Bronchial epithelial cell (primary cell): Measurements from ENCODE around the gene P3H2. TPM values are rescaled to one million over a fixed set of nuclear protein-coding genes. Genes with fewer than 3 reads are reported as not detected.
A peak's percentile ranks its signal among the peaks of the same experiment; 100 is the strongest.

Source experiments
- DNase-seq: peaks from one replicate; pipeline ENCODE4 v3.0.0-alpha.2; 2010; ENCODE audit warnings: low read depth
- FAIRE-seq: peaks from 2 replicates; lab custom pipeline; 2011; peaks lifted over from hg19 to GRCh38; lab: Jason Lieb, UNC
- H3K27me3 ChIP-seq: 2 replicates; pipeline ENCODE4 v1.5.1; 2011; ENCODE audit warnings: low read length; ENCODE audit not compliant: control insufficient read depth, insufficient read depth
- H3K36me3 ChIP-seq: 2 replicates; pipeline ENCODE4 v1.5.1; 2011; ENCODE audit warnings: low read length; ENCODE audit not compliant: control insufficient read depth, insufficient read depth
- H3K4me3 ChIP-seq: 2 replicates; pipeline ENCODE4 v1.5.1; 2011; ENCODE audit warnings: mild to moderate bottlenecking, low read depth, low read length, control low read depth
- total RNA-seq: library from RNA; depleted of rRNA; stranded (reverse); fragments of >200 nt; gene quantifications from 2 replicates; pipeline ENCODE4 v1.2.1, GENCODE V29; 2014
- TF ChIP-seq, protein P1 (sequence below): IDR thresholded peaks from 2 replicates; pipeline ENCODE4 v1.5.1; 2011; ENCODE audit warnings: mild to moderate bottlenecking, moderate library complexity, low read length, control low read depth, inconsistent platforms; ENCODE audit not compliant: insufficient read depth, severe bottlenecking

Gene P3H2
- total RNA-seq, 1 donor from 2014 or later = 7.6 TPM

DNA sequence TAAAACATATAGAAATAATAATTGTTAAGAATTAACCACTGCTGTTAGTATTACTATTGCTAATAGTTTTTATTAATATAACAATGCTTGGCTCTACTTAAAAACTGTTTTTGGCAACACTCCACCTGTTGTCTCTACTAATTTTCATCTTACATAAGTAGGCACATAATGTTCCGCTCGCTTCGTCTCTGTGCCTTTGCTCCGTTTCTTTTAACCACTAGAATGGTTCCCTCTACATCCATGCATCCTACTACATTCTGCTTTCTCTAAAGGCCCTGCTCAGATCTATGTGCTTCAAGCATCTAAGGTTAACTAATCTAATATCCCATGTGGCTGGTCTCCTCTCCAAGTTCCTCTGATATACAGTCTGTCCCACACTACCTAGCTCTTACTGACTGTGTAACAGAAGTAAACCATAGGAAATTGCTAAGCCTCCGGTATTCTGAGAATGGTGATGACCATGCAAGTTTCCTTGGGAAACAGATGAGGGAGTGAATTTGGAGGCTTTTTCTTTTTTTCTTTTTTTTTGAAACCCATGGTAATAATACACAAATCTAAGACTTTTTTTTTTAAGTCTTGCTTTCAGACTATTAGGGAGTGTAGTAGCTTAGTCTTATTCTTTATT lies 138.3 kb downstream of the P3H2 start:
- TF ChIP-seq, protein P1, sequence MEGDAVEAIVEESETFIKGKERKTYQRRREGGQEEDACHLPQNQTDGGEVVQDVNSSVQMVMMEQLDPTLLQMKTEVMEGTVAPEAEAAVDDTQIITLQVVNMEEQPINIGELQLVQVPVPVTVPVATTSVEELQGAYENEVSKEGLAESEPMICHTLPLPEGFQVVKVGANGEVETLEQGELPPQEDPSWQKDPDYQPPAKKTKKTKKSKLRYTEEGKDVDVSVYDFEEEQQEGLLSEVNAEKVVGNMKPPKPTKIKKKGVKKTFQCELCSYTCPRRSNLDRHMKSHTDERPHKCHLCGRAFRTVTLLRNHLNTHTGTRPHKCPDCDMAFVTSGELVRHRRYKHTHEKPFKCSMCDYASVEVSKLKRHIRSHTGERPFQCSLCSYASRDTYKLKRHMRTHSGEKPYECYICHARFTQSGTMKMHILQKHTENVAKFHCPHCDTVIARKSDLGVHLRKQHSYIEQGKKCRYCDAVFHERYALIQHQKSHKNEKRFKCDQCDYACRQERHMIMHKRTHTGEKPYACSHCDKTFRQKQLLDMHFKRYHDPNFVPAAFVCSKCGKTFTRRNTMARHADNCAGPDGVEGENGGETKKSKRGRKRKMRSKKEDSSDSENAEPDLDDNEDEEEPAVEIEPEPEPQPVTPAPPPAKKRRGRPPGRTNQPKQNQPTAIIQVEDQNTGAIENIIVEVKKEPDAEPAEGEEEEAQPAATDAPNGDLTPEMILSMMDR = no peak
- Histone ChIP-seq H3K36me3 (no peaks in the 10 kb centered on the region), H3K27me3 (no peaks in the 10 kb centered on the region), H3K4me3 (no peak overlapping the region)
- FAIRE-seq (no peak), DNase-seq (no peak)

DNA sequence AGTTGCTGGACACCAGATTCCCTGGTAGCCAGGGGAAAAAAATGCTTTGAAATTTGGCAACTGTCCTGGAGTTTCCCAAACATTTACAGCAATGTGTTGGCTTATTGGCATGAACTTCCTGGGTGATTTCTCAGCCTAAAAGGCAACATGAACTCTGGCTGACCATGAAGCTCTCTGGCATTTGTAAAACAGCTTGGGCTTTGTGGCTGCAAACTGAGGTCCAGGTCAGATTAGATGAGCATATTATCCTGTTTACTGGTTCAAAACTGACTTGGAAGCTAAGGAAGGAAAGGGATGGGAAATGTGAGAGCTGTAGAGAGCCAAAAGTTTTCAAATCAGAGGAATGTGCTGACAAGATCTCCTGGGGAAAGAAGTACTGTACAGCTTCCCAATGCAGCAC lies 139.0 kb downstream of the P3H2 start:
- Histone ChIP-seq H3K27me3 (no peaks in the 10 kb centered on the region), H3K4me3 (no peak overlapping the region), H3K36me3 (no peaks in the 10 kb centered on the region)
- FAIRE-seq (no peak), DNase-seq (peak; percentile 59)
- TF ChIP-seq, protein P1 = no peak

DNA sequence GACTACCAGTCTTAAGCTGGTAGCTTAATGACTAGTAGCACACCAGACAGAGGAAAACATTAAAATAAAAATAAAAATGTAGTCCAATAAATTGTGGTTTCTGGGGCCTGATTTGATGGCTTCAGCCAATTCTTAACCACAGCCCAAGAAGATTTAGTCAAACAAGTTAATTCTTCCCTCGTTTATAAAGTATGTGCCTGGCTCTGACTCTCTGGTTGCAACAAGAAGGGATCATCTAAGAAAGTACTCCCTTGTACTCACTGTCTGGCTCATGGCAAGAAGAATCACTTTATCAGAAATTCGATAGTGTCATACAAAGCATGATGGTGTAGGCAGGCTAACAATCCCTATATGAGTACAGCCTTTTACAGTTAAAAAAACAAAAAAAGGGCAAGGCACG lies 141.9 kb downstream of the P3H2 start:
- TF ChIP-seq, protein P1 = no peak
- DNase-seq = no peak
- no peak for FAIRE-seq
- H3K27me3 ChIP-seq = no peaks in the 10 kb centered on the region
- H3K36me3 ChIP-seq = no peaks in the 10 kb centered on the region
- no peak overlapping the region for H3K4me3 ChIP-seq

DNA sequence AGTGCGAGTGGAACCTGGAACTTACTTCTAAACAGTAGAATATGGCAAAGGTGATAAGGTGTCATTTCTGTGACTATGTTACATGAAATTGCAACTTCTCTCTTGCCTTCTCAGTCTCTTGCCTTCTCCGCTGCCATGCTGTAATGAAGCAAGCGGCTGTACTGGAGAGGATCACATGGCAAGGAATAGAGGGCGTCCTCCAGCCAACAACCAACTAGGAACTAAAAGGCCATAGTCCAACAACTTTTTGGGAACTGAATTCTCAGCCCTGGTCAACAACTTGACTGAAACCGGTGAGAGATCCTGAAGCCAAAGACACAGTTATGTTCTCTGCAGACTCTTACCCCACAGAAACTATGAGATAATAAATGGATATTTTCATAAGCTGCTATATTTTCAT lies 143.5 kb downstream of the P3H2 start:
- TF ChIP-seq, protein P1 = no peak
- H3K36me3 ChIP-seq = no peaks in the 10 kb centered on the region
- DNase-seq (no peak), FAIRE-seq (no peak)
- no peak overlapping the region for H3K4me3 ChIP-seq
- H3K27me3 ChIP-seq = no peaks in the 10 kb centered on the region

DNA sequence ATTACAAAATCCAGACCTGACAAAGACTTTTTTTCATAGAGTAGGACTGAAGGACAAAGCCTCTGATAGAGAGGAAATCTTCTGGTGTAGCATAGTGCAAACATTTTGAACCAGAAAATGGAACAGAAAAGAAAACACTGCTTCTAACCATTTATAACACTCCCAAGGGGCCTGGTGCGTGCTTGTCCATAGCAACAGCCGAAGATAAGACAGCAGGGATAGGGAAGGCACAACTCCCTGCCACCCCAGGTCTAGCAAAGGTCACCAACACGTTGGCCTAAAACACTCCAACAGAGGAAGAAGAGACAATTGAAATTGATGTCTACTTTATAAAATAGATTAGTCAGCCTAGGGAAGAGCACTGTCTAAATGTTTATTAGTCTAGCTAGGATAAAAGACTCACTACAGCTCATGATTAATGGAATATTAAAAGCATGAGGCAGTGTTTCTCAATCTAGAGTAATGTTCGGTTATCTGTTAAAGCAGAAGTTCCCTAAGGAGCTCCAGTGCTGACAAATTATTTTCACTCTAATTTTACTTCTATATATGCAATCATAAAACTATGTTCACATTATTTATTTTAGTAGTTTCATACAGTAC lies 145.2 kb downstream of the P3H2 start:
- TF ChIP-seq, protein P1 = no peak
- Histone ChIP-seq H3K27me3 (no peaks in the 10 kb centered on the region), H3K4me3 (no peak overlapping the region), H3K36me3 (no peaks in the 10 kb centered on the region)
- FAIRE-seq = no peak
- no peak for DNase-seq
